ENCODE results near the gene TBCD. TPM values are rescaled to one million over a fixed set of nuclear protein-coding genes. Genes with fewer than 3 reads are reported as not detected.

Gene TBCD
- total RNA-seq, 1 experiment from 2014 or later = 129 TPM

- Histone ChIP-seq H3K9me3 (ENCODE audit: control insufficient read depth, low read depth, low read length) (peaks cover 23% of the 10 kb centered on the region), H3K79me1 (ENCODE audit: insufficient read depth, low read depth, low read length, poor library complexity, severe bottlenecking) (no peaks in the 10 kb centered on the region), H2BK20ac (ENCODE audit: low read depth, low read length, poor library complexity, severe bottlenecking) (no peak overlapping the region), H2BK120ac (ENCODE audit: low read depth, low read length, poor library complexity, severe bottlenecking) (no peak overlapping the region), H2AFZ (ENCODE audit: low read length) (no peak overlapping the region), H3K4me2 (ENCODE audit: insufficient read depth, insufficient read length, low read length) (no peak overlapping the region), H3K18ac (ENCODE audit: insufficient read length, low read depth, low read length) (no peak overlapping the region), H3K56ac (ENCODE audit: insufficient read length, low read depth, low read length) (no peak overlapping the region), H3K9ac (ENCODE audit: extremely low read depth, insufficient read length, low read length) (no peak overlapping the region), H3K14ac (ENCODE audit: insufficient read depth, low read length) (no peak overlapping the region), H2BK15ac (ENCODE audit: low read depth, low read length) (no peak overlapping the region), H3K4me1 (ENCODE audit: insufficient read depth, low read length) (no peaks in the 10 kb centered on the region; the same call in 1 of the 2 replicates), H4K5ac (ENCODE audit: insufficient read length, low read depth, low read length) (no peak overlapping the region), H4K20me1 (ENCODE audit: control insufficient read depth, insufficient read depth, insufficient read length) (no peaks in the 10 kb centered on the region), H3K27me3 (ENCODE audit: insufficient read depth, low read length) (no peaks in the 10 kb centered on the region), H3K27ac (ENCODE audit: insufficient read length, low read depth, low read length) (no peak overlapping the region), H2BK12ac (ENCODE audit: insufficient read length, low read depth, low read length) (no peak overlapping the region), H3K4ac (ENCODE audit: low read depth, low read length) (no peak overlapping the region), H4K8ac (replicated peaks; ENCODE audit: insufficient read length, low read depth, low read length) (no peak overlapping the region), H2AK5ac (ENCODE audit: insufficient read length, low read length) (no peak overlapping the region), H3T11ph (ENCODE audit: low read length) (no peak overlapping the region), H3K23ac (ENCODE audit: insufficient read length, low read depth, low read length) (no peak overlapping the region), H2BK5ac (ENCODE audit: insufficient read length, low read length) (no peak overlapping the region), H3K23me2 (ENCODE audit: insufficient read length, low read depth, low read length, poor library complexity, severe bottlenecking) (no peaks in the 10 kb centered on the region), H3K79me2 (ENCODE audit: insufficient read depth, low read length) (no peaks in the 10 kb centered on the region), H4K91ac (ENCODE audit: insufficient read length, low read depth, low read length) (no peak overlapping the region)
- Mint-ChIP-seq H3K9me3 (peaks cover 37 to 40% of the 10 kb centered on the region in 2 experiments), H3K27me3 (ENCODE audit: low read depth) (peaks cover 4% of the 10 kb centered on the region; the same call in 1 of the 2 replicates), H3K4me1 (peaks cover 18% of the 10 kb centered on the region in 2 experiments), H3K4me3 (no peak overlapping the region), H3K36me3 (ENCODE audit: insufficient read depth in 1 of 3, low read depth in 3 of 3) (peaks cover 81 to 95% (median 95%) of the 10 kb centered on the region in 3 experiments), H3K27ac (no peak overlapping the region)
- DNase-seq = no peak
- no peak for TF ChIP-seq CTCF (conservative IDR thresholded peaks at IDR 0.05)
- WGBS (ENCODE audit: extremely low coverage, insufficient read length, low lambda C conversion rate) = no CpG with 5 or more reads among the region's 5 CpGs
These were observed 66.1 kb downstream of the TBCD start for GRCh38 chr17:82817947-82818346.
